ENCODE results near the gene ZBTB49.
"Not testable (repeated sequence)": the region's sequence is repeated elsewhere in the genome, so short reads cannot be mapped to it uniquely, and the experiment has no call there.

Gene ZBTB49, protein sequence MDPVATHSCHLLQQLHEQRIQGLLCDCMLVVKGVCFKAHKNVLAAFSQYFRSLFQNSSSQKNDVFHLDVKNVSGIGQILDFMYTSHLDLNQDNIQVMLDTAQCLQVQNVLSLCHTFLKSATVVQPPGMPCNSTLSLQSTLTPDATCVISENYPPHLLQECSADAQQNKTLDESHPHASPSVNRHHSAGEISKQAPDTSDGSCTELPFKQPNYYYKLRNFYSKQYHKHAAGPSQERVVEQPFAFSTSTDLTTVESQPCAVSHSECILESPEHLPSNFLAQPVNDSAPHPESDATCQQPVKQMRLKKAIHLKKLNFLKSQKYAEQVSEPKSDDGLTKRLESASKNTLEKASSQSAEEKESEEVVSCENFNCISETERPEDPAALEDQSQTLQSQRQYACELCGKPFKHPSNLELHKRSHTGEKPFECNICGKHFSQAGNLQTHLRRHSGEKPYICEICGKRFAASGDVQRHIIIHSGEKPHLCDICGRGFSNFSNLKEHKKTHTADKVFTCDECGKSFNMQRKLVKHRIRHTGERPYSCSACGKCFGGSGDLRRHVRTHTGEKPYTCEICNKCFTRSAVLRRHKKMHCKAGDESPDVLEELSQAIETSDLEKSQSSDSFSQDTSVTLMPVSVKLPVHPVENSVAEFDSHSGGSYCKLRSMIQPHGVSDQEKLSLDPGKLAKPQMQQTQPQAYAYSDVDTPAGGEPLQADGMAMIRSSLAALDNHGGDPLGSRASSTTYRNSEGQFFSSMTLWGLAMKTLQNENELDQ

DNA sequence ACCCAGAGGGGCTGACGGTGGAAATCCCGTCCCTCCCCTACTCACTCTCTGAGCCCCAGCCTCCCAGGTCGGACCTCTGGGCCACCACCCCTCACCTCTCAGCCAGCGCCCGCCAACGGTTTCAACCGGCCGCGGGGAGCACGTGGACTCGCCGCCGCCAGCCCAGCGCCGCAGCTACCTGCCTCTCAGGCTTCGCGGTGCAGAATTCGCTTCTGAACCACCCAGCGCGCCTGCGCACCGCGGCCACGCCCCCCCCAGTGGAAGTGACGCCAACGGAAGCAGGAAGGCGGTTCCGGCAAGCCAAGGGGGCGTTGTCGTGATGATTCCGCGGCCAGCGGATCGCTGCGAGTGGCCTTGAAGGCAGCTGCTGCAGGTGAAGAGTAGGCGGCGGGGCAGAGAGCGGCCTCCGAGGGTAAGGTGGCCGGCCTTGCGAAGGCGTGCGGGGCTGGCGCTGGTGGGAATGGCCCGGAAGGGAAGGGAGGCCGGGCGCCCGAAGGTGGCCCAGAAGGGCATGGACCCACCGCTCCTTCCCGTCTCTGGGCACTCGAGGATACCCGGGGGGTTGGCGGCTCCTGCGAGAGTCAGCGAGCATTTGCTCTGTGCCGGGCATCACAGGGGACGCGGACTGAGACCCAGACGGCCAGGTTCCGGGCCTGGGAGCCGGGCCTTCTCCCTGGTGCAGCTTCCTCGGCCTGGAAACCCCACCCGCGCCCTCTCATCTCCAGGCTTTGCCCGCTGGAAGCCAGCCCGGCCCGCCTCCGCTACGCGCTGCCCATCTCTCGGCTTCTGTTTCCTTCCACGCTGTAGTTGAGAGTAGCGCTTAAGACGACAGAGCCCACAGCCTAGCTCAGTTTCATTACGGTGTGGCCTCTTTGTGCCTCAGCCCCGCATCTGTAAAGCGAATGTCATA, at the start of gene ZBTB49, which contains the start of gene LYAR:
TSS of gene ZBTB49 (plus strand) at position 311 of the 910 bp plus-strand sequence. CDS start 9,695 bp downstream, outside the sequence.
TSS of gene LYAR (minus strand) at position 214 of the 910 bp plus-strand sequence. CDS start 6,412 bp downstream, outside the sequence.
- Mint-ChIP-seq H3K27me3 (no peaks in the 10 kb centered on the region), H3K4me1 (peaks cover 40% of the 10 kb centered on the region), H3K36me3 (peaks cover 14% of the 10 kb centered on the region)

DNA sequence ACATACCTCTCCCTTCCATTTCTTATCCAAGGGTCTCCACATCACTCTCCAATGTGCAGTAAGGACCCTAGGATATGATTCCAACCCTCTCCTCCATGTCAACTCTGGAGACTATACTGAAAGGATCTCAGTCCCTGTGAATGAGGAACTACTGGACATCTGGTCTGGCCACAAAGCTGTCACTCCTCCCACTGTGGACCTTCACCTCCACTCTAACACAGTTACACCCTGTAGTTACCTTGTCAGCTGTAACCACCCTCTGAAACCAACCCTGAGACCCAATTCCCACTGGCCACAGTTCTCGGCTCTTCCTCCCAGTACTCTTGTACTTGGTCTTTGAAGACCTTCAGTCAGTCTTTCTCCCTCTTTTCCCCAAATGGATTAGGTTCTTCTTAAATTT, 44.9 kb upstream of the ZBTB49 start:
- CTCF ChIA-PET: no interaction called here
- no peak overlapping the region for H3K27ac Mint-ChIP-seq

More for the DNA sequence above, at the start of gene ZBTB49, which contains the start of gene LYAR:
- DNase-seq: peak; percentile 97
- no peaks in the 10 kb centered on the region for H3K9me3 Mint-ChIP-seq
- CTCF ChIA-PET: interaction anchor here (1.1 kb wide), 1 partner anchor 45 kb away, joined by 3 read pairs; no protein-coding TSS in a partner anchor
- H3K27ac Mint-ChIP-seq: peak within 1 kb of the TSS; percentile 84
- peak within 1 kb of the TSS; percentile 94 for H3K4me3 Mint-ChIP-seq

DNA sequence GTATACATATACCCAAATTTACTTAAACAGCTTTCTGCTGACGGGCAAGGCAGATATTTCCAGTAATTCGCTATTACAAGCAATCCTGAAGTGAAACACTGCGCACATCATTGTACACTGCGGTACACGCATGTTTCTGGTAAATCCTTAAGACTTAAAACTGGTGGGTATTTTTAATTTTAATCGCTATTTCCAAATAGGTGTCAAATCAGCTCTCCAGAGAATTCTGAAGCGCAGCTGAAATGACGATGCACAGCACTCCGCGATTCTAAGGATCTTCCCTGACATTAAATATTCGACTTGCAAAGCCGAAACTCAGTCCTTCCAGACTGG, 42.4 kb upstream of the ZBTB49 start:
- peak overlapping the region; percentile 97 for H3K27ac Mint-ChIP-seq
- H3K27me3 Mint-ChIP-seq: peaks cover 12% of the 10 kb centered on the region
- H3K4me3 Mint-ChIP-seq: peak overlapping the region; percentile 76
- peaks cover 19% of the 10 kb centered on the region for H3K36me3 Mint-ChIP-seq
- CTCF ChIA-PET: interaction anchor here (0.8 kb wide), 1 partner anchor 12 kb away, joined by 3 read pairs; no protein-coding TSS in a partner anchor
- H3K9me3 Mint-ChIP-seq: no peaks in the 10 kb centered on the region
- peaks cover 30% of the 10 kb centered on the region for H3K4me1 Mint-ChIP-seq
- DNase-seq: no peak

More for the DNA sequence above, 44.9 kb upstream of the ZBTB49 start:
- peaks cover 5% of the 10 kb centered on the region for H3K27me3 Mint-ChIP-seq
- H3K4me3 Mint-ChIP-seq: no peak overlapping the region
- no peaks in the 10 kb centered on the region for H3K9me3 Mint-ChIP-seq
- H3K4me1 Mint-ChIP-seq: peaks cover 30% of the 10 kb centered on the region
- H3K36me3 Mint-ChIP-seq: peaks cover 30% of the 10 kb centered on the region
- no peak for DNase-seq

DNA sequence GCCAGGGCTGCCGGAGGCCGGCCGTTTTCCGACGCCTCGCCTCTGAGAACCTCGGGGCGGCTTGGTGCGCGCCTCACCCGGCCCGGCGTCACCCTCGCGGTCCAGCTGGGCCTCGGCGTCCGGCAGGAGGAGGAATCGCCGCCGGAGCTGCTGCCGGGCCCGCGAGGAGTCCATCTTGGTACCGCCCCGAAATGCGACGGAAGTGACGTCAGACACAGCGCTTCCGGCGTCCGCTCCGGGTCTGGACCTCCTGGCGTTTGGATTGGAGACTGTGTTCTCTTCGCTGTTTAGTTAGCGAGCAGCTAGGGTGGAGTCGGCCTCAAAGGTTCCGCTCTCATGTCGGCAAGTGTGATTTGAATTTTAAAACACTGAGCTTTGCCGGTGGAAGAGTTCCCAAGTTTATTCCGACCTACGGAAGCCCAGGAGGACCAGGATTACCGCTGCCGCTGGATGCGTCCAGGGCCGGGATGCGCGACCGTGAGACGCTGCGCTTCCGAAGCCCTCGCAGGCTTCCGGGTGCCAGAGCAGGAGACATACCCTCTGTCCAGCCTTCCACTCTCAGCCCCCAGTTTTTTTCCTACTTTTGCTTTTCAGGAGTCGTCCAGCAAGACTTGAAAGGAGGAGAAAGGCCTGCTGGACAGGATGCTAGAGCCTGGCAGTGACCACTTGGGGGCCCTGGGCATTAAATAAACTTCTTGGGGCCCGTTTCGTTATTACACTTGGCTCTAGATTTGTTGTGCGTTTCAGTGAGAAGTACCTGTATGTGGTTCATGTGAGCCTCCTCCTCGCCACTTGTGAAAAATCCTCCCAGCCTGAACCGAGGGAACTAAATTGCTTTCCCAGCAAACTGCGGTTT, 41.8 kb upstream of the ZBTB49 start, which contains the start of gene TMEM128:
TSS of gene TMEM128 (minus strand) at position 195 of the 856 bp plus-strand sequence. CDS start at position 174, 21 bp downstream.
- Mint-ChIP-seq H3K4me1 (peaks cover 30% of the 10 kb centered on the region), H3K9me3 (no peaks in the 10 kb centered on the region), H3K27ac (peak within 1 kb of the TSS; percentile 97), H3K27me3 (peaks cover 13% of the 10 kb centered on the region), H3K36me3 (peaks cover 18% of the 10 kb centered on the region), H3K4me3 (peak within 1 kb of the TSS; percentile 76)
- CTCF ChIA-PET: interaction anchor here (1.5 kb wide), 2 partner anchors 65 to 88 kb away, joined by 4 to 6 read pairs; no protein-coding TSS in a partner anchor
- DNase-seq: peak; percentile 95

DNA sequence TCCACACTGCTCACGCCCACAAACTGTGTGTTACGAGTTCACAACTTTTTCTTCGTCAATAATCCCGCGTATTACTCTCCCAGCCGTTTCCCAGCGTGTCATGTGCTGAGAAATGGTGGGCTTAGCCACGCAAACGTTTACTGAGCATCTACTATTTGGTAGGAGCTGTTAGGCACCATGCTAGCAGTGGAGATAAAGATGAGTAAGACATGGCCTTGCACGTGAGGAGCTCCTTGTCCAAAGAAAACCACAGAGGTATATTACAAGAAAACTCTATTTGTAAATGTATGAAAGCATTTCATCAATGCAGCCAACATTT, 41.2 kb upstream of the ZBTB49 start:
- H3K4me3 Mint-ChIP-seq: peak overlapping the region; percentile 76
- peak overlapping the region; percentile 97 for H3K27ac Mint-ChIP-seq
- CTCF ChIA-PET: interaction anchor here (1.5 kb wide), 2 partner anchors 66 to 87 kb away, joined by 4 to 6 read pairs; no protein-coding TSS in a partner anchor
- H3K4me1 Mint-ChIP-seq: peaks cover 30% of the 10 kb centered on the region
- no peak for DNase-seq
- peaks cover 16% of the 10 kb centered on the region for H3K27me3 Mint-ChIP-seq
- H3K9me3 Mint-ChIP-seq: no peaks in the 10 kb centered on the region
- peaks cover 14% of the 10 kb centered on the region for H3K36me3 Mint-ChIP-seq

DNA sequence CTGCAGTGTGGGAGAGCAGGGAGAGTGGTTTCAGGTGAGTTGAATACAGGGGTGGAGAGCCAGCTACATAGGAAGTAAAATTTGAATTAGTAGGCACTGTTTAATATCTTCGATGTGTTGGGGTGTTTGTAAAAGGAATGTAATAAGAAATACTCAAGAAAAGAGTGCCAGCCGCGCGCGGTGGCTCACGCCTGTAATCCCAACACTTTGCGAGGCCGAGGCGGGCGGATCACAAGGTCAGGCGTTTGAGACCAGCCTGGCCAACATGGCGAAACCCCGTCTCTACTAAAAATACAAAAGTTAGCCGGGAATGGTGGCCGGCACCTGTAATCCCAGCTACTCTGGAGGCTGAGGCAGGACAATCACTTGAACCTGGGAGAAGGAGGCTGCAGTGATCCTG, 40.7 kb upstream of the ZBTB49 start:
- Mint-ChIP-seq H3K27me3 (peaks cover 19% of the 10 kb centered on the region), H3K36me3 (peaks cover 14% of the 10 kb centered on the region), H3K4me1 (peaks cover 30% of the 10 kb centered on the region), H3K4me3 (peak overlapping the region; percentile 76)
- CTCF ChIA-PET: interaction anchor here (1.5 kb wide), 2 partner anchors 67 to 86 kb away, joined by 4 to 6 read pairs; no protein-coding TSS in a partner anchor
- not testable (repeated sequence) for H3K27ac Mint-ChIP-seq, DNase-seq, H3K9me3 Mint-ChIP-seq

DNA sequence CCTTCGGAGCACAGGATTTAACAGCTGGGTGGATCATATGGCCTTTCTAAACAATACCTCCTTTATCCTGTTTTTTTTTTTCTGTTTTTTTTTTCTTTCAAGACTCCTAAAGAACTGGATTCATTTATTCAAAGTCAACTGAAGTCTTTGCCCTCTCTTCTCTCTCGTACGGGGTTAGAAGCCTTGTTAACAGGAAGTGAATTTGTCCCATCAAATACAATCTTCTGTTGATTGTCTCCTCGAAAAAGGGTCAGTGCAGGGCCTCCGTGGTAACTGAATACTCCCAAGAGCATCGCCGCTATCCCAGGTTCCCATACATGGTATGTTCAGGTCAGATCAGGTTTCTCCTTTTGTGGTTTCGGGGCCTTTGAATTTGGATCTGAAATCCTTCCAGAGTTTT, 40.2 kb upstream of the ZBTB49 start:
- Mint-ChIP-seq H3K4me1 (peaks cover 30% of the 10 kb centered on the region), H3K4me3 (no peak overlapping the region), H3K27ac (no peak overlapping the region), H3K9me3 (no peaks in the 10 kb centered on the region), H3K36me3 (peaks cover 12% of the 10 kb centered on the region), H3K27me3 (peaks cover 22% of the 10 kb centered on the region)
- CTCF ChIA-PET: interaction anchor here (1.5 kb wide), 1 partner anchor 86 kb away, joined by 6 read pairs; no protein-coding TSS in a partner anchor
- no peak for DNase-seq

DNA sequence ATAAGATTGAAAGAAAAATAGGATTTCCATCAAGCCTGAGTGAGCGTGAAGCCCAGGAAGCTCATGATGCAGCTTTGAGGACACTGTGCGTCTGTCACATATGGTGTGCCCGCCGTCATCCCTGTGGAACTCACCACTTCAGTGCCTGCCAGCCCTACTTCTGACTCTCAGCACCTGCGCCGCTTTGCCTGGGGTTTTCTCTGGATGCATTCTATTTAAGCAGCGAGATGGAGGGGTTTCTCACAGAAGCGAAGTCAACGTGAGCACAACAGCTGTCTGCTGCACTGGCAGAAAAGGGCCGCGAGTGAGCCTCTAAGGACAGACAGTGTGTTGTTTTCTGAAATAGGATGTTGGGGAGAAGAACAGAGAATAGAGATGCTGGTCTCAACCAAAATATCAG, 35.9 kb upstream of the ZBTB49 start:
- no peak overlapping the region for H3K4me3 Mint-ChIP-seq
- CTCF ChIA-PET: interaction anchor here (1.5 kb wide), 1 partner anchor 79 kb away, joined by 4 read pairs; no protein-coding TSS in a partner anchor
- peaks cover 28% of the 10 kb centered on the region for H3K27me3 Mint-ChIP-seq
- H3K36me3 Mint-ChIP-seq: no peaks in the 10 kb centered on the region
- DNase-seq: no peak
- peaks cover 1% of the 10 kb centered on the region for H3K4me1 Mint-ChIP-seq
- no peak overlapping the region for H3K27ac Mint-ChIP-seq
- H3K9me3 Mint-ChIP-seq: no peaks in the 10 kb centered on the region

DNA sequence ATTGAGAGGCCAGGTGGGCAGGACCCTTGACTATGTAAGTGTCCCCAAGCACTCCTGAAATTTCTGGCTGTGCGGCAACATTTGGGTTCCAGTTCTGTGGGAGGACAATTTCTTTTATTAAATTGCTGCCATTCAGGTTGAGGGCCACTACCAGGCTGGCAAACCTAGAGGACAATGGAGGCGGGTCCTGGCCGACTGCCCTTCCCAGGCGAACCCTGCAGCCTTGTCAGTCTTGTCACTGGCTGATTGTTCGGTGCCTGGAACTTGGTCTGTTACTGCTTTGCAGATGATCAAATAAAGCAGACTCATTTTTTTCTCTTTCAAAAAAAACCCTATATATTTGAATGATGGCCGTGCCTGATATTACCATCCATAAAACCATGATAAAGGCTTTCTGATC, 35.4 kb upstream of the ZBTB49 start:
- H3K4me3 Mint-ChIP-seq: no peak overlapping the region
- H3K27me3 Mint-ChIP-seq: peaks cover 28% of the 10 kb centered on the region
- no peak overlapping the region for H3K27ac Mint-ChIP-seq
- no peaks in the 10 kb centered on the region for H3K36me3 Mint-ChIP-seq
- no peak for DNase-seq
- H3K9me3 Mint-ChIP-seq: no peaks in the 10 kb centered on the region
- no peaks in the 10 kb centered on the region for H3K4me1 Mint-ChIP-seq
- CTCF ChIA-PET: interaction anchor here (1.5 to 2.2 kb wide), 2 partner anchors 79 to 81 kb away, joined by 4 to 12 read pairs; no protein-coding TSS in a partner anchor

DNA sequence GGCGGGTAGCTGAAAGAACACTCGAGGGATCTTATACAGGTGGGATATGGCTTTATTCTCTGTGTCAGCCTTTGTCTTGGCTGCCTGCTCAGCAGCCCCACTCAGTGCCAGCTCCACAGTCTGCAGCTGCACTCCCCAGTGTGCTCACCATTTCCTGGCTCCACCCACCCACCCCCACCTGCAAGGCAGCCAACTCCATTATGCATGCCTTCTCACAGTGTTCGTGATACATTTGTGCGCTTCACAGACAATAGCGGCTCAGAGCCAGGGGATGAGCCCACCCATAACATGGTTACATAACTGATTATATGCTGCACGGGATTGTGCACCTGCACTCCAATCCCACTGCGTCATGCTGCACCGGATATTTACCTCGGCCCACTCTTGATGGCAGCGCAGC, 33.3 kb upstream of the ZBTB49 start:
- CTCF ChIA-PET: interaction anchor here (0.8 to 2.2 kb wide), 2 partner anchors 17 to 79 kb away, joined by 3 to 12 read pairs; no protein-coding TSS in a partner anchor
- Mint-ChIP-seq H3K27me3 (peaks cover 21% of the 10 kb centered on the region), H3K4me1 (no peaks in the 10 kb centered on the region), H3K9me3 (no peaks in the 10 kb centered on the region), H3K27ac (no peak overlapping the region), H3K36me3 (no peaks in the 10 kb centered on the region), H3K4me3 (no peak overlapping the region)
- DNase-seq: no peak

DNA sequence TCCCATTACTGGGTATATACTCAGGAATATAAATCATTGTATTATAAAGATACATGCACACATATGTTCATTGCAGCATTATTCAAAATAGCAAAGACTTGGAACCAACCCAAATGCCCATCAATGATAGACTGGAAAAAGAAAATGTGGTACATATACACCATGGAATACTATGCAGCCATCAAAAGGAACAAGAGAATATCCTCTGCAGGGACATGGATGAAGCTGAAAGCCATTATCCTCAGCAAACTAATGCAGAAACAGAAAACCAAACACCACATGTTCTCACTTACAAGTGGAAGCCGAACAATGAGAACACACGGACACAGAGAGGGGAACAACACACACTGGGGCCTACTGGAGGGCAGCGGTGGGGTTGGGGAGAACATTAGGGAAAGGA, 32.3 kb upstream of the ZBTB49 start:
- CTCF ChIA-PET, H3K9me3 Mint-ChIP-seq, DNase-seq, H3K27ac Mint-ChIP-seq, H3K4me1 Mint-ChIP-seq, H3K36me3 Mint-ChIP-seq, H3K4me3 Mint-ChIP-seq: not testable (repeated sequence)
- H3K27me3 Mint-ChIP-seq: peaks cover 21% of the 10 kb centered on the region

DNA sequence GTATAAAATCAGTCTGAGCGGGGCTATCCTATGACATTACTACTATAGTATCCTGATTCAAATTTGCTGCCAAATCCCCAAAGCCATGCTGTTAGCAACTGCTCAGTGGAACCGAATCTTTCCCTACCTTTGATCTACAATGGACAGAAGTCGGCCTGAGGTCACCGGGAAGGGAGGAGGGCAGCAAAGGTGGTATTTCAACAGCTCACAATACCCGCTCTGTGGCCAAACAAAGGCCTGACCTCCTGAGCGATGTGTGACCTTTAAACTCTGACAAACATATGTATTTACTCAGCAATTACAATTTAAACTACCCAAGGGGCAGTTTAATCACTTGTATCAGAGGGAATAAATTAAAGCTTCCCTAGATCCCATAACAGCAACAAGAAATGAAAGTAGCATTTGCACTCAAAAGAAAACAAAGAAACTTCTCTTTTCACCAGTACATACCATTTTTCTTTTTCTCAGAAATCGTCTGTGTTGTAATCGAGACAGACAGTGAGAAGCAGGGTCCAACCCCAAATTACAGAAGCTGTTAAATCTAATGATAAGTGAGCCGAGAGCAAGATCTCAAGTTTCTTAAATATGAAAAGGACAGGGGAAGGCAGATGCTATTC, 30.5 kb upstream of the ZBTB49 start:
- Mint-ChIP-seq H3K36me3 (no peaks in the 10 kb centered on the region), H3K27me3 (peaks cover 19% of the 10 kb centered on the region), H3K9me3 (no peaks in the 10 kb centered on the region), H3K4me1 (no peaks in the 10 kb centered on the region), H3K27ac (no peak overlapping the region), H3K4me3 (no peak overlapping the region)
- CTCF ChIA-PET: interaction anchor here (0.7 to 2.4 kb wide), 10 partner anchors 9 to 173 kb away, joined by 3 to 17 read pairs (median 4); no protein-coding TSS in a partner anchor
- no peak for DNase-seq
